HL-60/S4 treated with phorbol 12-myristate 13-acetate at 8.2 ng/mL for 4 days and 3 days (cell line): Measurements from ENCODE around the gene CHST13.

Experiments
- in situ Hi-C: fragments of 300-500 bp; cut with MboI; formaldehyde crosslinking; loops from 2 replicates; pipeline ENCODE4 v1.15.0; 2022; ENCODE audit warnings: low sequenced_read_pairs

The CHST13 gene, protein sequence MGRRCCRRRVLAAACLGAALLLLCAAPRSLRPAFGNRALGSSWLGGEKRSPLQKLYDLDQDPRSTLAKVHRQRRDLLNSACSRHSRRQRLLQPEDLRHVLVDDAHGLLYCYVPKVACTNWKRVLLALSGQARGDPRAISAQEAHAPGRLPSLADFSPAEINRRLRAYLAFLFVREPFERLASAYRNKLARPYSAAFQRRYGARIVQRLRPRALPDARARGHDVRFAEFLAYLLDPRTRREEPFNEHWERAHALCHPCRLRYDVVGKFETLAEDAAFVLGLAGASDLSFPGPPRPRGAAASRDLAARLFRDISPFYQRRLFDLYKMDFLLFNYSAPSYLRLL

DNA sequence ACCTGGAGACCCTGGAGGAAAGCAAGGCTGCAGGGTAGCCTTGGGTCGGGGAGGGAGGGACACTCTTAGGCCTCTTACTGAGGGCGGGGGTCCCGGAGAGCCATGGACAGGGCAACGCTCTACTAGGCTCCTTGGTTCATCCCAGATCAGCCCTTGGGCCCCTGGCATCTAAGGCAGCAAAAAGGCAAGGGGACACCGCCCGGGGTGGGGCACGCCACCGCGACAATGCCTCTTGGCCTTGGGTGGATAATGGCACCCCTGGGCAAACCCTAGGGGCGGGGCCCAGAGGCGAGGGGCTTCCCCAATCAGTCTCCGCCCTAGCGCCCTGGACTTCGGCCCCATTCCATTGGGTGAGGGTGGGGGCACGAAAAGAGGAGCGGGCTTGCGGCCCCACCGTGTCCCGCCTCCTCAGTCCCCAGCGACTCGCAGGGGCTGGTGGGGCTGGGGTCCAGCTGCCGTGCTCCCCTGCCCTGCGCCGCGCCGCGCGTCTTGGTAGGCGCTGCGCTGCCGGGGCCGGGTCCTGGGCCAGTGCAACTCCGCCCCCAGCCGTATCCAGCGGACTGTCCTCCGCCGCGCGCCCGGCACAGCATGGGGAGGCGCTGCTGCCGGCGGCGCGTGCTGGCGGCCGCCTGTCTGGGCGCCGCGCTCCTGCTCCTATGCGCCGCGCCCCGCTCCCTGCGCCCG is at the start of gene CHST13:
TSS of gene CHST13 (plus strand) at position 411 of the 684 bp plus-strand sequence. CDS start at position 589, 178 bp downstream.
- in situ Hi-C loops = no loop called here

DNA sequence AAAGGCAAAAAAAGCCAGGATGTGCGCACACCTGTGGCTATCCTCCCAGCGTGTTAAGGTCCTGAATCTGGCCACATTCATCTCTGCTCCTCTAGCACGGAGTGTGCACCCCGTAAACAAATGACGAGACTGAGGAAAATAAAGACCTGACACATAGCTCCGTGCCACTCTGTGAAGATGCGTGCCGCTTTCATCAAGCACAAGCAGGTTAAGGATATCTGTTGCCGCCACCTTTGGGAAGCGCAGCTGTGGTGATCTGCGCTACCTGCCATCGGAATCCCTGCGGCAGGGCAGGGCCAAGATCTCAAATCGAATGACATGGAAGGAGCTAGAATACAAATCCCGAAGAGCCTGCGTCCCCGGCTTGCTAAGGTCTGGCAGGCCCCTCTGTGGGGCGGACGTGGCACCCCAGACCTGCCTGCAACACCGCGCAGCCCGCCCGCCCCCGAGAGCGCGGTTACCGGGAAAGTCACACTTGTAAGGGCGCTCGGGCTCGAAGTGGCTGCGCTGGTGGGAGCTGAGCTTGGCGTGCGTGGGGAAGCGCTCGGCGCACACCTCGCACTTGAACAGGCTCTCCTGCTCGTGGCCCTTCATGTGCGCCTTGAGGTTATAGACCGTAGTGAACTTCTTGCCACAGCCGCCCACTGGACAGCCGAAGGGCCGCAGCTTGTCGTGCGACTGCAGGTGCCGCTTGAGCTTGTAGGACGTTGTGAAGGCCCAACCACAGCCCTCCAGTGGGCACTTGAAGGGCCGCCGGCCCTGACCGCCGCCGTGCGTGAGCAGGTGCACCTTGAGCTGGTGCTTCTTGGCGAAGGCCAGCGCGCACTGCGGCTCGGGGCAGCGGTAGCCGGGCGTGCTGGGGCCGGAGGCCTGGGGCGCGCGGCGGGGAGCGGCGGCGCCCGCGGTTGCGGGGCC is 49.2 kb upstream of the CHST13 start:
- in situ Hi-C loops = no loop called here

DNA sequence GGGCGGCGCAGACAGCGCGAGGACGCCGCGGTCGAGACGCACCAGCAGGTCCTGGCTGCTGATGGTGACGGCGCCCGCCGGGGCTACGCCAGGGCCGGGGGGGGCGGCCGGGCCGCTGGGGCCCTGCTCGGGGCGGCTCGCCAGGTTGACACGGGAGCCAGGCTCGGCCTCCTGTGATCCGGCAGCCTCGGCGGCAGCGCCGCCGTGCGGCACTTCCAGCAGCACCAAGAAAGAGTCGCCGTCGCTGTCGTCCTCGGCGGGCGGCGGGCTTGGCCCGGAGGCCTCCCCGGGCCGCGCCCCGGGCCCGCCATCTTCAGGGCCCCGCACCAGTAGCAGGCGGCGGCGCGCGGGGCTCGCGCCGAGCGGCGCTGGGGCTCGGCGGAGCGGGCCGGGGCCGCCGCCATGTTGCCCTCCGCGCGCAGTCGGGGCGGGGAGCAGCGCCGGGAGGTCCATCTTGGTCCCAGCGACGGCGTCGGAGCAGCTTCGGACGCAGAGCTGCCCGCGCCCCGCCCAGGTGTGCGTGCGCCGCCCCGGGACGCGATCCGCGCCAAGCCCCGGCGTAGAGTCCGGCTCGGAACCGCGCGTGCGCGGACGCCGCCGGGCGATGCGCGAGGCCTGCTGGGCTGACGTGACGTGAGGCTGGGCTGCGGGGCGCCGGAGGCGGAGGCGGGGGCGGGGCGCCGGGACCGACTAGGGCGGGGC is 48.4 kb upstream of the CHST13 start, which contains the start of gene ZXDC:
TSS of gene ZXDC (minus strand) at position 479 of the 702 bp plus-strand sequence. CDS start at position 453, 26 bp downstream.
- in situ Hi-C loops = no loop called here

DNA sequence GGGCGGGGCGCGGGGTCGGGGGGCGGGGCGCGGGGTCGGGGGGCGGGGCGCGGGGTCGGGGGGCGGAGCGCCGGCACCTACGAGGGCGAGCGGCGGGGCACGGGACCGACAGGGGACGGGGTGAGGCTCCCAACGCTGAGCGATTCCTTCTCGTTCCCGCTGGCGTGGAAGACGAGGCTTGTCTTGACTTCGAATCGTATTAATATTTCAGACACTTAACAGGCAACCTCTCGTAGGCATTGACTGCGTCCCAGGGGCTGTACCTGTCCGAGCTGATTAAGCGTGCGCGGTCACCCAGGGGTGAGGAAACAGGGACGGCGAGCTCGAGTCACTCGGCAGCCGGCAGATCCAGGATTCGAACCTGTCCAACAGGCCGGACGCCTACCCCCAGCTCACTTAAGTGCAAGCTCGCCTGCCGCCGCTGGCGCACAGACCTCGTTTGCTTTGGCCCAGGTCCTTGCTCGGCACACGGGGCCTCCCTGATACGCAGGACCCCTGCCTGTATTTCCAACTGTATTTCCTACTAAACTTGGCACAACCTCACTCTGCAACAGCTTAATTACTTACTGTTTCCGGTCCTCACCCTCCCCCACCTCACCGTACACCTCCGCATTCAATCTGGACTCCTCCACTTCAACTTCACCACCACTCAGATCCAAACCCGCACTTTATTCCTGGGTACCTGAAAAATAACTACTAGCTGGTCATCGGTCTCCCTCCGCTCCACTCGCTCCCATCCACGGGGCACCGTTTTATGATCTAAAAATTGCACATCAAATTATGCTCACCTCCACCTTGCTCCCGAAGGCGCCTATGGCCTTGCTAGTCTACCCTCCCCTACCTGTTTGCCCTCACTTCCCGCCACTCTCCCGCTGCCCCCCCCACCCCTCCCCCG is 47.5 kb upstream of the CHST13 start:
- in situ Hi-C loops = no loop called here

DNA sequence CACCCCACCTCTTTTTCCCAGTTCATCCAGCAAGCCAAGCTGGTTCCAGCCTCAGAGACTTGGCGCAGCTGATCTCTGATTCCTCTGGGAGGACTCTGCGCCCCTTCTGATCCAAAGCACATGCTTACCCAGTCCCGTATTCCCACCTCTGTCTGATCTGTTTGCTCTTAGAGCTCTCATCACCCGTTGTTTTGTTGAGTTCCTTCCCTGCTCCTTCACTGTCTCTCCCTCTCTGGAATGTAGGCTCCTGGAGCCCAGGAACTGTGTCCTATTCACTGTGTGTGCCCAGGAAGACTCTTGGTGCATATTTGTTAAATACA is 46.9 kb upstream of the CHST13 start:
- in situ Hi-C loops = no loop called here

DNA sequence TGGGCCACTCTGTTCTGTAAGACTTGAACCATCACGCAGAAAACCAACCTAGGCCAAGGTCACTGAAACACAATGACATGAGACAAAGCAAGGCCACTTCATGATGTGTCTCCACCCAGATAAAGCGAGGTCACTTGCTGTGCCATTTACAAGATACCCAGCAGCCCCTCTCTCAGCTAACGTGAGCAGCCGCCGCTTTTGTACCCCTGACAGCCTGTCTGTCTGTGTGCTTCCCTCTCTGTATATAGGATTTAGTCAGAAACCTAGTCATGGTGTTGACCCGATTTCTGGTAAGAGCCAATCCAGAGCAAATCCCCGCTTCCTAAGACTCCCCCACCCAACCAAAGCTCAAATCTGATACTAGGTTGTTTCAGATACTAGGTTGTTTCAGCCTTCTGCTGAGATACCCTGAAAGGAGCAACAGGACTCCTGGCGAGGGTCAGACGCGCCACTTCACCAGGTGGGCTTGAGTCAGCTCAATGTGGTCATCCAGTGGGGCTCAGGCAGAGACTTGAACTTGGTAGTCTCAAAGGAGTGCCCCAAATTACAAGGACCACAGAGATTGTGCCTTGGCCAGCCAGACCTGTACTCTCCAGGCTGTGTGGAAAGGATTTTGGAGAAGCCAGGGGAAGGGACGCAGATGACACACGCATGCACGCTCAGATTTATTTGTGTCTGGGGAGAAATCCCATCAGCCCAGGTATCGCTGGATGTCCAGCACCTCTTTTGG is 45.2 kb upstream of the CHST13 start:
- in situ Hi-C loops = no loop called here

DNA sequence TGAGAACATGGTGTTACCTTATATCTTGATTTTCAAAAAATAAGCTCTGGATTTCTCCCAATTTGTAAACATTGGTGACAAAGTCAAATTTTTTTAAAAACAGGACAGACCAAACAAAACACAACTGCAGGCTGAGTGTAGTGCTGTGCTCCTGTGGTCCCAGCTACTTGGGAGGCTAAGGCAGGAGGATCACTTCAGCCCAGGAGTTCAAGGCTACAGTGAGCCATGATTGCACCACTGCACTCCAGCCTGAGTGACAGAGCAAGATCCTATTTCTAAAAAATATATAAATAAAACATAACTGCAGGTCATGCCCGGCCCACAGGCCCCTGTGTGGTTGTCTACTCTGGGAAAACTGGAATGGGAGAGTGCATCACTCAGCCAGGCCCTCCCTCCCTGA is 44.3 kb upstream of the CHST13 start:
- in situ Hi-C loops = no loop called here

DNA sequence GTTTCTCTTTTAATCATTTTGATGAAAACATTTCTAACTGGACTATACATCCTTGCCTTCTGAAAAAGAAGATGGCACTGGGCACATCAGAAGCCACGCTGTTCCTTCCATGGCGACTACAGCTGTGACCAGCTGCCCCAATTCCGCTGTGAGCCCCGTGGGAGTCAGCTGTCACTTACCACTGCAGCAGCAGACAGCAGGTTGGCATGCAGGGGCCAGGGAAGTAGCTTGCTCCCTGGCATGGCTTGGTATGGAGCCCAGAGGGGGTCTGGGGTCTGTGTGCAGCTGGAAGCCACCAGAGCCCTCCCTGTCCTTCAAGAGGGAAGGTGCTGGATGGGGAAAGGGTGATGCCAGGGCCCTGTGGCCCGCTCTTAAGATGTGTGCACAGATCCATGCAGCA is 43.7 kb upstream of the CHST13 start:
- in situ Hi-C loops = no loop called here

DNA sequence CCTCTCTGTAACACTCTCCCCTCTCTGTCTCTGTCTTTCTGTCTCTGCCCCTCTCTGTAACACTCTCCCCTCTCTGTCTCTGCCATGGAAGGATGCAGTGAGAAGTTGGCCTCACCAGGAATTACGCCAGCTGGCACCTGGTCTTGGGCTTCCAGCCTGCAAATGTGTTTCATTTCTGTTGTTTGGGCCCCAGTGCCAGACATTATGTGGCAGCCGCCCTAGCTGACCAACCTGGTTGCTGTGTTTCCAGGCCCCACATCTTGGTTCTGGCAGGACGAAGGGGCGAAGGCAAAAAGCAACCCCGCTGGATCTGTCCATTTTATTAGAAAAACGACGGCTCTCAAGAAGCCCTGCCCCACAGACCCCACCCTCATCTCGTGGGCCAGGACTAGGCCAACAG is 43.1 kb upstream of the CHST13 start:
- in situ Hi-C loops = no loop called here

DNA sequence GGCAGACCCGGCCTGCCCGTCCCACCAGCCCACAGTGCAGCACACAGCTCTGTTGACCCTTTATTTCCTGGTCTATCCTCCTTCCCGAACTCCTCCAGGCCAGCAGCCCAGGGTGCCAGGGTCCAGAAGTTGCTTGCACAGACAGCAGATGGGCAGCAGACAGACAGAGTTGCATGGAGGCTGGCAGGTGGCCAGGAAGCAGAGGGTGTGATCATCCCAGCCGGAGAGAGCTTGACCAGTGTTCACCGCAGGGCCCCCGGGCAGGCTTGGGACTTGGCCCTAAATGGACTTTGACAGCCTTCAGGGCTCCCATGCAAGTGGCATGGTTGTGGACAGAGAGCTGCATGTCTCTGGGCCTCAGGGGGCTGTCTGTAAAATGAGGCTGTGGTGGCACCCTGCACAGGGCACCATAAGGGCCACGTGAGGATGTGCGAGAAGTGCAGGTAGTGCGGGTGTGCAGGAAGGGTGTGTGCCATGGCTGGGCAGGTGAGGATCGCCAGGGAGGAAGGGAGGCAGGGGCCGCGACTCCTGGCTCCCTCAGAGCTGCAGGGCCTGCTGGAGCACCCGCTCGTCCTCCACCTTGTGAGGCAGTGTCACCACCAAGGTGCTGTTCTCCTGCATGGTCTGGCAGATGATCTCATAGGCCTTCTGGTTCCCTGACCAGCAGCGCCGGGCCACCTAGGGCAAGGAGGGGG is 42.0 kb upstream of the CHST13 start:
- in situ Hi-C loops = no loop called here

DNA sequence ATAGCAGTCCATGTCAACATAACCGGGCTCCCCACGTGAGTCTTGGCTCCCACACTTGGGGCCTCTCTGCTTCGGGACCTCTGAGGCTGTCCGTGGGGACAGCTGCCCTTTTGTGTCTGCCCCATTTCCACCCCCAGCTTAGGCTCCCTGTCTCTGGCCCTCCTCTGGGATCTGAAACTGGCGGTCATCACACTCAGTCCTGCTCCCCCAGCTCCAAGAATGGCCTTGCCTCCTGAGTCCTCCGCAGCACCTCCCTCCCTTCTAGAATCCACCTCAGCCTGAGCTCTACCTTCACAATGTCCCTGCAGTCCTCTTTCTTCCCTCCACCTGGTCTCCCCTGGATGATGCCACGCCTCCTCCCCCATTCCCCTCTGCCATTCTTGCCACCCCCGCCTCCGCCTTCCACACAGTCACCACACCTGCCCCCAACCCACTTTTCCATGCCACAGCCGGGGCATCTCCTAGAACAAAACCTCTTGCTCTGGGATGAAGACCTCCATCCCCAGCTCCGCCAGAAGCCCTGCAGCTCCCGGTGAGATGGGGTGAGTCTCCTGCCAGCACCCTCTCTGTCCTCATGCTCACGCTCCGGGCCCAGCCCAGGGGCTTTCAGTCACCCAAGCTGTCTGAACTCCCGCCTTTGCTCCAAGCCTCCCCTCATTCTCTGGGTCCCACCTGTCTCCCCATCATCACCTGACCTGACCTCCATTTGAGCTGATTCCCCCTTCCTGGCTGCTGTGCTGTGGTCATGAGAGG is 41.3 kb upstream of the CHST13 start:
- in situ Hi-C loops = no loop called here

DNA sequence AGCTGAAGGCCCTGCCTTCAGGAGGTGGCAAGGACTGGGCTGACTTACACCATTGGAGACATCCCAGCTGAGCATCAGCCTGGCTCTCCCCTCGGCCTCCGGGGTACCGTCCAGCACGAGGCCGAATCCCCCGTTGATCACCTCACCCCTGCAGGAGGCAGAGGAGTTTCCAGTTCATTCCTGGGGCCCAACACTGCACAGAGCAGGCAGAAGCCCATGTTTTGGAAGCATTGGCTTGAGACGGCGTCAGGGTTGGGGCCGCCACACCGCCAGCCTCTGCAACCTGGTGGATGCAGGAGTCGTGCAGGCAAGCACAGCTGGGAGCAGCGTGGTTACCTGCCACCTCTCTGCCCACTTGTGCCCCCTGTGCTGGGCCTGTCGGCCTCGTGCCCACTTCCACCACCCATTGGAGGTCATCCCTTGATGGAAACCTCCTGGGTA is 40.6 kb upstream of the CHST13 start:
- in situ Hi-C loops = no loop called here

DNA sequence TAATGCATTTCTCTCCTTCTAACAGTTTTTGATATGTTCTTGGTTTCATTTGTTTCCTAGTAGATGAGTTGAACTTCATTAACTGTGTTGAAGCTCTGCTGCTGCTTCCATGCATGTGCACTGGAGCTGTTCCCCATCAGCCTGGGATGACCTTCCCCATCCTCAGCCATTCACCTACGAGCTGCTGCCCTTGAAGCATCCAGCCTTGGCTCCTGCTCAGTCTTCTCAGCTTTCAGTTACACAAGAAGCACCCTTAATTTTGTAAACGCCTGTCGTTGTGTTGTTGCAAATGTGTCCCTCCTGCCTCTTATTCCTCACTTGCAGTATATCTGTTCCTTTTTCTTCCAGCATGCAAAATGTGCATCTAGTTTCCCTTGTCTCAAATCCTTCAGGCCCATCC is 39.8 kb upstream of the CHST13 start:
- in situ Hi-C loops = no loop called here

DNA sequence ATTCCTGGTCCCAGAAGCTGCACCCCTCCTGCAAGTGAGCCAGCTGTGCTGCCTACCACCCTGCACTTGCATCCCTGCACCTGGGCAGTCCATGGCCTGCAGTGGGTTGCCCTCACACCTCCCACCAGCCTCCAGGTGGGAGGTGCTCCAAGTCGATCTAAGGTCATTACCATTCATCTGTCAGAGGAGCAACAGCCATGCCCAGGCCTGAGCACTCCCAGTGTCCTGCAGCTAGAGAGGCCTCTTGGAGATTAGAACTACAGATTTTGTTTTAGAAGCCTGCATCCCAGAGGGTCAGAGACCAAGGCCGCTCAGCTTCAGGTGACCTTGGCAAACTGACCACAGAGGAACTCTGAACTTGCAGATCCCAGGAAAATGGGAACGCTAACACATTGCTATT is 39.3 kb upstream of the CHST13 start:
- in situ Hi-C loops = no loop called here

DNA sequence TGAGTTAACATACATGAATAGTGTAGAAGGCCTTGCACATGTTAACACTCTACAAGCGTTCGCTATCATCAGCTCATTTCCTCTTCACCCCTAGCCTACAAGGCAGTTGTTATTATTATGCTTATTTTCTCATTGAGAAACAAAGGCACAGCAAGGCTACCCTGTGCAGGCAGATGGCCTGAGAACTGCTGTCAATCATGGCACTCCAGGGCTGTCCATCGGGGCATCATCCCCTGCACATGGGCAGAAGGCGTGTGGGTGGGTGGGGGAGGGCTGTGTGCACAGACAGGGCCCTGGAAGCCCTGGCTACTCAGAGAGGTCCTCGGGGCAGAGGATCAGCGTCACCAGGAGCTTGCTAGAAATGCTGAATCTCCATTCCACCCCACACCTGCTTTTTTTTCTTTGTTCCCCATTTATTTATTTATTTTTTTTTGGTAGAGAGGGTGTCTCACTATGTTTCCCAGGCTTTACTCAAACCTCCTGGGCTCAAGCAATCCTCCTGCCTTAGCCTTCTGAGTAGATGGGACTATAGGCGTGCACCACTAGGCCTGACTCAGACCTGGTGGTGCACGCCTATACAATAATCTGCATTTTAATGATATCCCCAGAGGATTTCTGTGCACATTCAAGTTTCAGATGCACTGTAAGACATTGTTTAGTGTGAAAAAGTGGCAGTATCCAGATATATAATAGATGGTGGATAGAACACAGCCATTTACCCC is 38.6 kb upstream of the CHST13 start:
- in situ Hi-C loops = no loop called here

DNA sequence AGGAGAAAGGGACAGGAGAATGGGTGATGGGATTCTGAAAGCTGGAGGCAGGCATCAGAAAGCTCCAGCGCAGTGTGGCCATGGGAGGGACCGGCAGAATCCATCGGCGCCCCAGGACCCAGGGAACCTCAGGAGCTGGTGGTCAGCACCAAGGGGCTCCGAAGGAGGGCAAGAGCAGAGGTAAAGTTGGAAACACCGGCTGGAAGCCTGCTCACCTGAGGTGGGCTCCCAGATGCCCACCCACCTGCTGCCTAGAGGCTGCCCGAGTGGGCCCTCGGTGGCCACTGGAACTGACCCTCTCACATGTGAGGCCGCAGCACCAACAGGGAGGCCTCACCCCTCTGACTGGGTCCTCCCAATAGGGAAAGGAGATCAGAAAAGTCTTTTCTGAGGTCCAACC is 38.0 kb upstream of the CHST13 start:
- in situ Hi-C loops = no loop called here

DNA sequence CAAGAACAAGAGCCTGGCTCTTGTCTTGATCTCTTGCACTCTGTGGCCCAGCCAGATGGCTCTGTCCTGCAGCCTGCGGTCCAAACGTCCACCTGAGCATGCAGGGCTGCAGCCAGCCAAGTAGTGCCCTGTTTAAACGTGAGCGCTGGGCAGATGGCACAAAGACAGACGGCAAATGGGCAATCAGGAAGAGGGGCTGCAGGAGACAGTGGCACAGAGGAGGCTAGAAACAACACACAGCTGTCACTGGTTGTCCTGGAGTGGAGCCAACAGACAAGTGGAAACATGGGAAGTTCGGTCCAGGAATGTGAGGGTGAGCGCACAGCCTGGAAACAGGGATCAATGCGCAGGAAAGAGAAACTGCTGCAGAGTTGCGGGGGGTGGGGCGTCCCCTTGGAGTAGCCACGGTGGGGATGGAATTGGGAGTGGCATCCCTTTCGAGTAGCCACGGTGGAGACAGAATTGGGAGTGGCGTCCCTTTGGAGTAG is 37.6 kb upstream of the CHST13 start:
- in situ Hi-C loops = no loop called here
